Measurements from ENCODE around the gene ERFE.

DNA sequence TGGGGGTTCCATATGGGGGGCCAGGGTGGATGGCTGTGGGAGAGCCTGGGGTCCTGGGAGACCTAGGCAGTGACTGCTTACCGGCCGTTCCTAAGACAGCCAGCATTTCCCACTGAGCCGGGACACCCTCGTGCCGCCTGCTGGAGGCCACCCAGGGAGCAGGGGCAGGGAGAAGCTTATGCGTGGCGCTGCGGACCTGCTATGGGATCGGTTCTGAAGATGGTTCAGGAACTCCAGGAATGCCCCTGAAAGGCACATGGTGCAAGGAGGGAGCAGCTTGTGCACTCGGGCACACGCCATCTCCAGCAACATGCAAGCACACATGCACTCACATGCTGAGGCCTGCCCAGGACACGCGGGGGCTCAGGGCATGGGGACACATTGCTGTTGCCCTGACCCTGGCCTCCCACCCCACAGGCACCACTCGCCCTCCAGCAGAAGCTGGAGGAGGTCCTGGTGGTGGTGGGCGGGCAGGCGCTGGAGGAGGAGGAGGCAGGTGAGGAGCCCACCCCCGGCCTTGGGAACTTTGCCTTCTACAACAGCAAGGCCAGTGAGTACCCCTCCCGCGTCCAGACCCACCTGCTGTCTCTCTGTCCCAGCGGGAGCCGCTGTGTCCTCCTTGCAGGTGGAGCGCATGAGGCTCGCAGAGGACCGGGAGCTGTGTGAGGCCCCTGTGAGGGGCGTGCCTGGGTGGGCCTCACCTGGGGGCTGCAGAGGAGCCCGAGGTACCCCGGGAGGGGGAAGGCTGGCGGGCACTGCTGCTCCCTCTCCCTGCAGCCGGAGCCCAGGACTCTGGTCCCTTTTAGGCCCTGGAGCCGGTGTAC lies 16.2 kb upstream of the ERFE start:
- TF ChIP-seq TEAD4 (IDR thresholded peaks at IDR 0.05) (no peak), CREB1 (IDR thresholded peaks at IDR 0.05; ENCODE audit: low read depth) (no peak), TCF12 (IDR thresholded peaks at IDR 0.05; ENCODE audit: low read depth) (no peak), EP300 (IDR thresholded peaks at IDR 0.05; ENCODE audit: borderline replicate concordance) (no peak), YY1 (IDR thresholded peaks at IDR 0.05; ENCODE audit: low read depth) (no peak)
- TF ChIP-seq, protein P1, sequence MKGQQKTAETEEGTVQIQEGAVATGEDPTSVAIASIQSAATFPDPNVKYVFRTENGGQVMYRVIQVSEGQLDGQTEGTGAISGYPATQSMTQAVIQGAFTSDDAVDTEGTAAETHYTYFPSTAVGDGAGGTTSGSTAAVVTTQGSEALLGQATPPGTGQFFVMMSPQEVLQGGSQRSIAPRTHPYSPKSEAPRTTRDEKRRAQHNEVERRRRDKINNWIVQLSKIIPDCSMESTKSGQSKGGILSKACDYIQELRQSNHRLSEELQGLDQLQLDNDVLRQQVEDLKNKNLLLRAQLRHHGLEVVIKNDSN (IDR thresholded peaks at IDR 0.05) = no peak
